ENCODE results near the gene EXOC2.

DNA sequence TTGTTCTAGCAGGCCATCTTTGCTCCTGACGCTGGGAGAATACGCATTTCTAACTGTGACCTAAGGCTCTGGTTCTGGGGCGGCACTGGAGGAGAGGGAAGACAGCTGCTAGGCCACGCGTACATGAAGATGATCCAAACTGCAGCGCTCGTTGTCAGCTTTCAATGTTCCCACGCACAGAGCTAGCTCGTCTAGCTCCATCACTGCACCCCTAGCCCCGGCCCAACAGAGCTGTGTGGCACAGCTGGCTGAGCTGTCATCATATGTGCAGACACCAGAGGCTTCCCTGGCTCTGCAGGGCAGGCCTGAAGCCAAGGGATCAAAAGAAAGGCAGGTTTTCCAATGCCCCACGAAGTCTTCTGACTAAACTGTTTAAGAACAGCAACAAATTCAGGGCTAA, 176.7 kb downstream of the EXOC2 start:
- TF ChIP-seq, protein P1, sequence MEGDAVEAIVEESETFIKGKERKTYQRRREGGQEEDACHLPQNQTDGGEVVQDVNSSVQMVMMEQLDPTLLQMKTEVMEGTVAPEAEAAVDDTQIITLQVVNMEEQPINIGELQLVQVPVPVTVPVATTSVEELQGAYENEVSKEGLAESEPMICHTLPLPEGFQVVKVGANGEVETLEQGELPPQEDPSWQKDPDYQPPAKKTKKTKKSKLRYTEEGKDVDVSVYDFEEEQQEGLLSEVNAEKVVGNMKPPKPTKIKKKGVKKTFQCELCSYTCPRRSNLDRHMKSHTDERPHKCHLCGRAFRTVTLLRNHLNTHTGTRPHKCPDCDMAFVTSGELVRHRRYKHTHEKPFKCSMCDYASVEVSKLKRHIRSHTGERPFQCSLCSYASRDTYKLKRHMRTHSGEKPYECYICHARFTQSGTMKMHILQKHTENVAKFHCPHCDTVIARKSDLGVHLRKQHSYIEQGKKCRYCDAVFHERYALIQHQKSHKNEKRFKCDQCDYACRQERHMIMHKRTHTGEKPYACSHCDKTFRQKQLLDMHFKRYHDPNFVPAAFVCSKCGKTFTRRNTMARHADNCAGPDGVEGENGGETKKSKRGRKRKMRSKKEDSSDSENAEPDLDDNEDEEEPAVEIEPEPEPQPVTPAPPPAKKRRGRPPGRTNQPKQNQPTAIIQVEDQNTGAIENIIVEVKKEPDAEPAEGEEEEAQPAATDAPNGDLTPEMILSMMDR (IDR thresholded peaks at IDR 0.05; ENCODE audit: insufficient read depth, low read depth, low read length) = no peak
- no peak for TF ChIP-seq EZH2 (IDR thresholded peaks at IDR 0.05; ENCODE audit: insufficient read depth, low read length)
